SIG-M5 (cell line): ENCODE measurements around the gene PARN.
"Not testable (repeated sequence)": the region's sequence is repeated elsewhere in the genome, so short reads cannot be mapped to it uniquely, and the experiment has no call there.

ENCODE experiments used
- DNase-seq: peaks from one replicate; lab custom pipeline; 2025; lab: John Stamatoyannopoulos, UW

PARN gene

GRCh38 chr16:14400978-14401710 lies 228.9 kb downstream of the PARN start:
- DNase-seq: not testable (repeated sequence)

GRCh38 chr16:14400285-14400977 lies 229.6 kb downstream of the PARN start:
- DNase-seq: no peak

- no peak for DNase-seq
Measured at GRCh38 chr16:14399378-14400284, 230.4 kb downstream of the PARN start.

- no peak for DNase-seq
Measured at GRCh38 chr16:14398014-14398717, 231.9 kb downstream of the PARN start.

GRCh38 chr16:14395710-14396304 lies 234.3 kb downstream of the PARN start:
- not testable (repeated sequence) for DNase-seq

GRCh38 chr16:14394834-14395233 lies 235.2 kb downstream of the PARN start:
- no peak for DNase-seq

- DNase-seq: no peak
Measured at GRCh38 chr16:14392960-14393359, 237.1 kb downstream of the PARN start.

- DNase-seq: no peak
Measured at GRCh38 chr16:14389359-14389758, 240.7 kb downstream of the PARN start.

GRCh38 chr16:14388243-14388642 lies 241.8 kb downstream of the PARN start:
- DNase-seq: no peak

- no peak for DNase-seq
Measured at GRCh38 chr16:14386115-14386514, 243.9 kb downstream of the PARN start.
